ENCODE results near the gene LMF1.
"Not testable (repeated sequence)": the region's sequence is repeated elsewhere in the genome, so short reads cannot be mapped to it uniquely, and the experiment has no call there.

LMF1 gene

GRCh38 chr16:890217-890616 lies 80.6 kb downstream of the LMF1 start:
- no peak for TF ChIP-seq CTCF (IDR thresholded peaks at IDR 0.05; ENCODE audit: borderline replicate concordance, insufficient read depth, low read depth, low read length)
- no peak overlapping the region for H3K4me3 ChIP-seq (ENCODE audit: low read depth, low read length)

GRCh38 chr16:889586-889985 lies 81.2 kb downstream of the LMF1 start:
- H3K4me3 ChIP-seq (ENCODE audit: low read depth, low read length) = no peak overlapping the region
- no peak for TF ChIP-seq CTCF (IDR thresholded peaks at IDR 0.05; ENCODE audit: borderline replicate concordance, insufficient read depth, low read depth, low read length)

GRCh38 chr16:888901-889570 lies 81.7 kb downstream of the LMF1 start:
- TF ChIP-seq CTCF (IDR thresholded peaks at IDR 0.05; ENCODE audit: borderline replicate concordance, insufficient read depth, low read depth, low read length) = no peak
- H3K4me3 ChIP-seq (ENCODE audit: low read depth, low read length) = no peak overlapping the region

GRCh38 chr16:888456-888855 lies 82.3 kb downstream of the LMF1 start:
- H3K4me3 ChIP-seq (ENCODE audit: low read depth, low read length) = not testable (repeated sequence)

GRCh38 chr16:887846-888245 lies 82.9 kb downstream of the LMF1 start:
- H3K4me3 ChIP-seq (ENCODE audit: low read depth, low read length) = no peak overlapping the region
- no peak for TF ChIP-seq CTCF (IDR thresholded peaks at IDR 0.05; ENCODE audit: borderline replicate concordance, insufficient read depth, low read depth, low read length)

- H3K4me3 ChIP-seq (ENCODE audit: low read depth, low read length) = no peak overlapping the region
- no peak for TF ChIP-seq CTCF (IDR thresholded peaks at IDR 0.05; ENCODE audit: borderline replicate concordance, insufficient read depth, low read depth, low read length)
Observed at GRCh38 chr16:886802-887731, 83.7 kb downstream of the LMF1 start.

GRCh38 chr16:886084-886543 lies 84.7 kb downstream of the LMF1 start:
- no peak overlapping the region for H3K4me3 ChIP-seq (ENCODE audit: low read depth, low read length)
- no peak for TF ChIP-seq CTCF (IDR thresholded peaks at IDR 0.05; ENCODE audit: borderline replicate concordance, insufficient read depth, low read depth, low read length)

Measured in GM12875 (cell line).